Activated CD8-positive, alpha-beta T cell treated with anti-CD3 and anti-CD28 coated beads, Interleukin-2, amount 10 ng/mL, durations not matched to agents 7 days and 5 days (primary cell): ENCODE data around the gene TRAF7. TPM values are rescaled to one million over a fixed set of nuclear protein-coding genes. Genes with fewer than 3 reads are reported as not detected.

Experiments used
- ATAC-seq: fragments of 150-1000 bp; cut with Tn5 transposase; one replicate; pipeline ENCODE4 v1.10.0; 2021; ENCODE audit warnings: moderate library complexity
- CTCF ChIA-PET: fragments of 350-600 bp; sonication (Branson Sonifier 250); formaldehyde crosslinking; loops from one replicate; lab custom pipeline; 2021; ENCODE audit warnings: antibody characterized with exemption; lab: Charles Lee
- POLR2A ChIA-PET: fragments of 350-600 bp; sonication (Branson Sonifier 250); formaldehyde crosslinking; loops from one replicate; lab custom pipeline; 2021; ENCODE audit warnings: antibody characterized with exemption; lab: Charles Lee
- DNase-seq: peaks from one replicate; pipeline ENCODE4 v3.0.0-alpha.2; 2020
- H3K27ac Mint-ChIP-seq: one replicate; pipeline ENCODE4 v1.8.0; 2021; ENCODE audit warnings: mild to moderate bottlenecking, mixed read lengths
- H3K27me3 Mint-ChIP-seq: one replicate; pipeline ENCODE4 v1.8.0; 2021; ENCODE audit warnings: low read depth, mixed read lengths
- H3K36me3 Mint-ChIP-seq: one replicate; pipeline ENCODE4 v1.8.0; 2021; ENCODE audit warnings: low read depth, mixed read lengths
- H3K4me1 Mint-ChIP-seq: one replicate; pipeline ENCODE4 v1.8.0; 2021; ENCODE audit warnings: low read depth, mixed read lengths
- H3K4me3 Mint-ChIP-seq: one replicate; pipeline ENCODE4 v1.8.0; 2021; ENCODE audit warnings: mild to moderate bottlenecking, mixed read lengths
- H3K9me3 Mint-ChIP-seq: one replicate; pipeline ENCODE4 v1.8.0; 2022; ENCODE audit warnings: mixed read lengths; ENCODE audit not compliant: insufficient read depth
- total RNA-seq, 2 experiments: library from RNA; stranded (reverse); gene quantifications; one replicate each; pipeline ENCODE4 v1.2.3, GENCODE V29; 2021

The TRAF7 gene
- total RNA-seq, 2 experiments from 2014 or later, result 56.8 to 59.5 TPM

DNA sequence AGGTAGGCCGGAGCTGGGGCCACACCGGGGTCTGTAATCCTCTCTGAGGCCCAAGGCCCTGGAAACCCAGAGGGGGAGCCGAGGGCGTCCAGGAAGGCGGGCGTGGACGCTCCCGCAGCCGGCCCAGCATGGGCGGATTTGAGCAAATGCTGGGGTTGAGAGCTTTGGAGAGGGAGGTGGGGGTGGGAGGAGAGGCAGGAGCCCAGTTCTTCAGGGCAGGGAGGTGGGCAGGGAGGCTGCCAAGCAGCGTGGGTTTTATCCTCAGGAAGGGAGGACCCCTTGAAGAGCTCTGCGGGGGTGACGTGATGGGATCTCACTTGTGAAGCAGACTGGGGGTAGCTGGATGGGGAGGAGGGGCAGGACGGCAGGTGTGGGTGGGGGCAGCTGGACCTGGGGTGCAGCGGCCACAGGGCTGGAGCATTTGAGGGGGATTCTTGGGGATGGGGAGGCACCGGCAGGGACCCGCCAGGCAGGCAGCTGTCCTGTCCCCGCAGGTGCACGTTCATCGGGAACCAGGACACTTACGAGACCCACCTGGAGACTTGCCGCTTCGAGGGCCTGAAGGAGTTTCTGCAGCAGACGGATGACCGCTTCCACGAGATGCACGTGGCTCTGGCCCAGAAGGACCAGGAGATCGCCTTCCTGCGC, 17.2 kb downstream of the TRAF7 start:
- no peak for DNase-seq
- Mint-ChIP-seq H3K4me1 (no peaks in the 10 kb centered on the region), H3K36me3 (peaks cover 18% of the 10 kb centered on the region), H3K27me3 (no peaks in the 10 kb centered on the region), H3K4me3 (no peak overlapping the region), H3K9me3 (no peaks in the 10 kb centered on the region), H3K27ac (no peak overlapping the region)
- CTCF ChIA-PET, result no interaction called here
- ATAC-seq, result no peak
- POLR2A ChIA-PET, result no interaction called here

DNA sequence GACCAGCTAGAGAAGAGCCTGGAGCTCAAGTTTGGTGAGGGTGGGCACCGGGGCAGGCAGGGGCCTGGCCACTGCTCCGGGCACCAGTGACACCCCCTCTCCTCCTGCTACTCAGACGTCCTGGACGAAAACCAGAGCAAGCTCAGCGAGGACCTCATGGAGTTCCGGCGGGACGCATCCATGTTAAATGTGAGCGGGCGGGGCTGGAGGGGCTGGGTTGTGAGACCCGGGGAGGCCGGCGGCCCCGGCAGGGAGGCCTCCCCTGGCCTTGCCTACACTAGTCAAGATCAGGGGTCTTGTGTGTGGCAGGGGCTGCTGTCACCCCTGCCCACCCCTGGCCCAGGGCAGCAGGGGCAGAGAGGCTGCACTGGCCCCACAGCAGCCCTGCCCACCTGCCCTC, 17.8 kb downstream of the TRAF7 start:
- H3K4me3 Mint-ChIP-seq, result no peak overlapping the region
- H3K27ac Mint-ChIP-seq, result no peak overlapping the region
- H3K27me3 Mint-ChIP-seq, result no peaks in the 10 kb centered on the region
- DNase-seq (no peak), ATAC-seq (no peak)
- H3K4me1 Mint-ChIP-seq, result no peaks in the 10 kb centered on the region
- peaks cover 18% of the 10 kb centered on the region for H3K36me3 Mint-ChIP-seq
- ChIA-PET POLR2A (no interaction called here), CTCF (no interaction called here)
- no peaks in the 10 kb centered on the region for H3K9me3 Mint-ChIP-seq

DNA sequence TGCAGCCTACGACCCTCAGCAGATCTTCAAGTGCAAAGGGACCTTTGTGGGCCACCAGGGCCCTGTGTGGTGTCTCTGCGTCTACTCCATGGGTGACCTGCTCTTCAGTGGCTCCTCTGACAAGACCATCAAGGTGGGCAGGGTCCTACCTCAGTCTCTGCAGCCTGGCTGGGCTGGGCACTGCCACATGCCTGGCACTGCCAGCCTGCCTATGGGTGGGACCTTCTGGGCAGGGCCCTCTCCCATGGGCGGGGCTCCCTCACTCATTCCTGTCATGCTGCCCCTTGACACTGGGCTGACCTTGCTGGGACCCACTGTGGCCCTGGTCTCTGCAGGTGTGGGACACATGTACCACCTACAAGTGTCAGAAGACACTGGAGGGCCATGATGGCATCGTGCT, 18.3 kb downstream of the TRAF7 start:
- DNase-seq, result no peak
- Mint-ChIP-seq H3K36me3 (peaks cover 18% of the 10 kb centered on the region), H3K27me3 (no peaks in the 10 kb centered on the region), H3K9me3 (no peaks in the 10 kb centered on the region), H3K4me3 (no peak overlapping the region), H3K4me1 (no peaks in the 10 kb centered on the region), H3K27ac (no peak overlapping the region)
- CTCF ChIA-PET, result no interaction called here
- no peak for ATAC-seq
- POLR2A ChIA-PET, result no interaction called here

DNA sequence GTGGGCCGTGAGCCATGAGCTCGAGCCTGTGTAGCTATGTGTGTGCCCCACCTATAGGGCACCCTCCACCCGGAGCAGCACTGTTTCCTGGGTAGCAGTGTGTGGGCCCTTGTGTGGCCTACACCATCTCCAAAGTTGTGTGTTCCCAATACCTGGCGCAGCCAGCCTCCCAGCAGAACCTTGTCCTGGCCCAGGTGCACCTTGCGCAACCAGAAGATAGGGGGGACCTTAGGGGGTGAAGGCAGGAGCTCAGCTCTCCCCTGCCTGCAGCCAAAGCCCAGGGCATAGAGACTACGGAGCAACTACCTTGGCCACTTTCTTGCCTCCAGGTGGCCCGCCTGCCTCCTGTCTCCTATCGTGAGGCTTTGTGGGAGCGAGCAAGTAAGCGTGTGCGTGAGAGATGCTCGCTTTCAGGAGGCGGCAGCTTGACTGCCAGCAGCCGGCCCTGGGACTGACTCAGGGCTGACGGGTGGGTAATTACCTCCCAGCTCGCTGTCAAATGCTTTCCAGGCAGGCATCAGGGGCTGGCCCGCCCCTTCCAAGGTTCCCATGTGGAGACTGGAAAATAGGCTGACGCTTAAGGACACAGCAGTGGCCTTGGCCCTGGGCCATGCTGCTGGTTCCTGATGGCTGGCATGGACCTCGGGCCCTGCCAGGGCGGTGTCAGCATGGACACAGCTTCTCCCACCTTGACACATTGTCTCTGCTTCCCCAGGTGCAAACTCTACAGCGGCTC, 19.0 kb downstream of the TRAF7 start:
- H3K27me3 Mint-ChIP-seq, result no peaks in the 10 kb centered on the region
- ATAC-seq (no peak), DNase-seq (no peak)
- CTCF ChIA-PET, result no interaction called here
- H3K4me3 Mint-ChIP-seq, result no peak overlapping the region
- H3K27ac Mint-ChIP-seq, result no peak overlapping the region
- no peaks in the 10 kb centered on the region for H3K4me1 Mint-ChIP-seq
- POLR2A ChIA-PET, result no interaction called here
- H3K9me3 Mint-ChIP-seq, result no peaks in the 10 kb centered on the region
- peaks cover 18% of the 10 kb centered on the region for H3K36me3 Mint-ChIP-seq

DNA sequence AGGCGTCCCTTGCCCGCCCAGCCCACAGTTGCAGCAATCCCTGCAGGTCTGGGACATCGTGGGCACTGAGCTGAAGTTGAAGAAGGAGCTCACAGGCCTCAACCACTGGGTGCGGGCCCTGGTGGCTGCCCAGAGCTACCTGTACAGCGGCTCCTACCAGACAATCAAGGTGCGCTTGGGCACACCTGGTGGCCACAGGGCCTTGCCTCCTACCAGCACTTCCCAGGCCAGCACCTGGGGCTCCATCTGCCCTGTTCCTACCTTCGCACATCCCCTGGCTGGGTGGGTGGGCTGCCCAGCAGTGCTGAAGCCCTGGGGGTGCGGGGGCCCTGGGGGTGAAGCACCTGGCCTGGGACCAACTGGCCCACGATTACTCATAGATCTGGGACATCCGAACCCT, 19.9 kb downstream of the TRAF7 start:
- Mint-ChIP-seq H3K4me1 (no peaks in the 10 kb centered on the region), H3K27ac (no peak overlapping the region), H3K36me3 (peaks cover 18% of the 10 kb centered on the region), H3K4me3 (no peak overlapping the region), H3K9me3 (no peaks in the 10 kb centered on the region), H3K27me3 (no peaks in the 10 kb centered on the region)
- DNase-seq (no peak), ATAC-seq (no peak)
- ChIA-PET CTCF (no interaction called here), POLR2A (no interaction called here)

DNA sequence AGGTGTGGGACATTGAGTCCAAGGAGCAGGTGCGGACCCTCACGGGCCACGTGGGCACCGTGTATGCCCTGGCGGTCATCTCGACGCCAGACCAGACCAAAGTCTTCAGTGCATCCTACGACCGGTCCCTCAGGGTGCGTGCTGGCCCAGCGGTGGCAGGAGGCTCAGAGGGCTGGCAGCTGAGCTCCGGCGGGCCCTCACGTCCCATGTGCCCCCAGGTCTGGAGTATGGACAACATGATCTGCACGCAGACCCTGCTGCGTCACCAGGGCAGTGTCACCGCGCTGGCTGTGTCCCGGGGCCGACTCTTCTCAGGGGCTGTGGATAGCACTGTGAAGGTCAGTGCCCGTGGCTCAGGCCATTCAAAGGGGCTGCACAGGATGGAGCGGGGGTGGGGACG, 20.5 kb downstream of the TRAF7 start:
- ChIA-PET POLR2A (no interaction called here), CTCF (no interaction called here)
- H3K36me3 Mint-ChIP-seq, result peaks cover 18% of the 10 kb centered on the region
- no peaks in the 10 kb centered on the region for H3K9me3 Mint-ChIP-seq
- H3K4me3 Mint-ChIP-seq, result no peak overlapping the region
- no peaks in the 10 kb centered on the region for H3K27me3 Mint-ChIP-seq
- DNase-seq (no peak), ATAC-seq (no peak)
- H3K4me1 Mint-ChIP-seq, result no peaks in the 10 kb centered on the region
- H3K27ac Mint-ChIP-seq, result no peak overlapping the region

DNA sequence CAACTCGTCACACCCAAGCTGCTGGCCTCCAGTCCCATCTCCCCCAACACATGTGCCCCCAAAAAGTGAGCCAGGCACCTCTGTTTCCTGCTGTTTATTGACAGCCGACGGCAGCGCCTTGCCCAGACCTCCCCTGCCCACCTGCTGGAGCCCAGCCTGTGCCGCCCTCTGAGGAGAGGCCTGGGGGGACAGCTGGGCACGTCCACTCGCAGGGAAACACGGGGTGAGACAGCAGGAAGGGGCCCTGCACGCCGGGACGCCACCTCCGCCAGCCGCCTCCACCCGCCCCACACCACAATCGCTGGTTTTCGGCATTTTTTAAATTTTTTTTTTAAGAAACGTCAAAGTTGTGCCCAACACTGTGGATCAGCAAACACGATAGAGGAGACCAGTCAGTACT, 21.5 kb downstream of the TRAF7 start:
- Mint-ChIP-seq H3K27ac (no peak overlapping the region), H3K4me1 (no peaks in the 10 kb centered on the region), H3K27me3 (no peaks in the 10 kb centered on the region), H3K36me3 (peaks cover 18% of the 10 kb centered on the region), H3K9me3 (no peaks in the 10 kb centered on the region), H3K4me3 (no peak overlapping the region)
- CTCF ChIA-PET, result no interaction called here
- POLR2A ChIA-PET, result no interaction called here
- no peak for DNase-seq
- ATAC-seq, result no peak

DNA sequence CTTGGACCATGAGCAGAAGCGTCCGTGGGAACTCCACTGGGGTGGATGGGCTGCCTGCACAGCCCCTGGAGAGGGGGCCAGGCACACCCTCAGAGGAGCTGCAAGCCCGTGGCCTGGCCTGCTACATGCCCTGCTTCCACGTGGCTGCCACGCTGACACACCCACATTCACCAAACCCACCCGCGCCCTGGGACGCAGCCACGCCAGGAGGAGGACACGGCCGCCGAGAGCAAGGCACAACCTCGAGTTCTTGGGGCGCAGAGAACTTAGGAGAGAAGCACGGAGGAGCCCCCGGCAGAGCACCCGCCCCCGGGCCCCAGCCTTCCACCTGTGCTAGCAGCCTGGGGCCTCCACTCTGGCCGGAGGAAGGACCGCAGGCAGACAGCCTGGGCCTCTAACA, 22.0 kb downstream of the TRAF7 start:
- DNase-seq (no peak), ATAC-seq (no peak)
- ChIA-PET CTCF (no interaction called here), POLR2A (no interaction called here)
- no peaks in the 10 kb centered on the region for H3K27me3 Mint-ChIP-seq
- H3K27ac Mint-ChIP-seq, result no peak overlapping the region
- H3K4me3 Mint-ChIP-seq, result no peak overlapping the region
- H3K4me1 Mint-ChIP-seq, result no peaks in the 10 kb centered on the region
- no peaks in the 10 kb centered on the region for H3K9me3 Mint-ChIP-seq
- H3K36me3 Mint-ChIP-seq, result peaks cover 18% of the 10 kb centered on the region

DNA sequence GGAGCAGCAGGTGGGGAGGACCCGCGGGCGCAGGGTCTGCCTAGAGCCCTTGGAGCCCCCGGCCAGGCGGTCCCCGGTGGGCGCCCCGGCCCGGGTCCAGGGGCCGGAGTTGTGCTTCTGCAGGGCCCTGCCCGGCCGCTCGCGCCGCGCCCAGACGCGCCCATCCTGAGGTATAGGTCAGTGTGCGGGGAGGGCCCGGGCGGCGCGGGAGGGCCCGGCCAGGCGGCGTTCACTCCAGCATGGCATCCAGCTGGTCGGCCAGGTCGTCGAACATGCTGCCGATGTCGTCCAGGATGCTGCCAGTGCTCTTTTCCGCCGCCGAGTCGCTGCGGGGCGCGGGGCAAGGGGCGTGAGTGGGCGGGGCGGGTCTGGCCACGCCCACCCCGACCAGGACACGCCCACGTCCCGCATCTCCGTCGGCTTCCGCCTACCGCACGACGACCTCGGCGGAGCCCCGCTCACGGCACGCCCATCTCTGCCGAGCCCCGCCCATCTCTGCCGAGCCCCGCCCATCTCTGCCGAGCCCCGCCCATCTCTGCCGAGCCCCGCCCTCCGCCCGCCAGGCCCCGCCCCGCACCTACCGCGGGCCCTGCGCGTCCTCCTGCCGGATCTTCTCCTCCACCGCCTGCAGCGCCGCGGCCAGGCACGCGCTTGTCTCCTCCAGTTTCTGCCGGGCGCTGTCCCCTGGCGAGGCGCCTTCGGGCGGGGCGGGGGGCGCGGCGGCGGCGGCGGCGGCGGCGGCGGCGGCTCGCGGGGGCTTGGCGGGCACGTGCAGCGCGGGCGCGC, 22.9 kb downstream of the TRAF7 start:
- peaks cover 17% of the 10 kb centered on the region for H3K36me3 Mint-ChIP-seq
- no peaks in the 10 kb centered on the region for H3K27me3 Mint-ChIP-seq
- no peaks in the 10 kb centered on the region for H3K4me1 Mint-ChIP-seq
- ChIA-PET CTCF (no interaction called here), POLR2A (no interaction called here)
- peak; percentile 50 for DNase-seq
- H3K27ac Mint-ChIP-seq, result no peak overlapping the region
- ATAC-seq, result peak; percentile 64
- no peak overlapping the region for H3K4me3 Mint-ChIP-seq
- no peaks in the 10 kb centered on the region for H3K9me3 Mint-ChIP-seq

DNA sequence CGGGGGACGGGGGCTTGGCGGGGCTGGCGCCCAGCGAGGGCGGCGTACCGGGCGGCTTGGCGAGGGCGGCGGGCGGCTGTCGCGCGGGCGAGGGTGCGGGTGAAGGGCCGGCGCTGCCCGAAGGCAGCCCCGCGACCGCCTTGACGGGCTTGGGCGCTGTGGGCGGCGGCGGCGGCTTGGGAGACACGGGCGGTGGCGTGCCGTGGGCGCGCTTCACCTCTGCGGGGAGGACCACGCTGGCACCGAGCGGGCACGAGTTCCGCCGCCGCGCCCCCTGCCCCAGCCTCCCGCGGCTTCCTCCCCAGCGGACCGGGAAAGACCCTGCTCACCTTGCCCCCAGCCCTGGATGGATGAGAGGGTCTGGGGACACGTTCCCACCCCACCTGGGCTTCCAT, 23.5 kb downstream of the TRAF7 start:
- H3K9me3 Mint-ChIP-seq, result no peaks in the 10 kb centered on the region
- H3K4me1 Mint-ChIP-seq, result no peaks in the 10 kb centered on the region
- POLR2A ChIA-PET, result no interaction called here
- H3K4me3 Mint-ChIP-seq, result no peak overlapping the region
- H3K36me3 Mint-ChIP-seq, result peaks cover 13% of the 10 kb centered on the region
- no peak overlapping the region for H3K27ac Mint-ChIP-seq
- ATAC-seq, result no peak
- CTCF ChIA-PET, result no interaction called here
- DNase-seq, result no peak
- no peaks in the 10 kb centered on the region for H3K27me3 Mint-ChIP-seq

DNA sequence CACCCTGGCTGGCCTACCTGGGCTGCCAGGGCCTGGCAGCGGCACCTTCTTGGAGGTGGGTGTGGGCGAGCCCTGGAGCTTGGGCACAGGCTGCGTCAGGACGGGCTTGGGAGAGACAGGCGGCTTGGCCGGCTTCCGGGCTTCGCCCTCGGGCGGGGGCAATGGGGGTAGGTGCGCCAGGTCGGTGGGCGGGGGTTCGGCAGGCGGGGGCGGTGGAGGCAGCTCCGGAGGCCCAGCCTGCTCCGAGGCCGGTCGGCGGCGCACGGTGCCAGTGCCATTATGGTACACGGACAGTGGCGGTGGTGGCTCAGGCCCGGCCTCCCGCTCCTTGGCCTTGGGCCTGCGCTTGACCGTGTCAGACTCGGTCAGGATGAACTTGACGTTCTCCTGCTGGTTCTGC, 24.0 kb downstream of the TRAF7 start:
- POLR2A ChIA-PET, result no interaction called here
- Mint-ChIP-seq H3K27ac (no peak overlapping the region), H3K27me3 (no peaks in the 10 kb centered on the region), H3K9me3 (no peaks in the 10 kb centered on the region), H3K4me3 (no peak overlapping the region), H3K36me3 (peaks cover 10% of the 10 kb centered on the region), H3K4me1 (no peaks in the 10 kb centered on the region)
- CTCF ChIA-PET, result no interaction called here
- DNase-seq (no peak), ATAC-seq (no peak)

DNA sequence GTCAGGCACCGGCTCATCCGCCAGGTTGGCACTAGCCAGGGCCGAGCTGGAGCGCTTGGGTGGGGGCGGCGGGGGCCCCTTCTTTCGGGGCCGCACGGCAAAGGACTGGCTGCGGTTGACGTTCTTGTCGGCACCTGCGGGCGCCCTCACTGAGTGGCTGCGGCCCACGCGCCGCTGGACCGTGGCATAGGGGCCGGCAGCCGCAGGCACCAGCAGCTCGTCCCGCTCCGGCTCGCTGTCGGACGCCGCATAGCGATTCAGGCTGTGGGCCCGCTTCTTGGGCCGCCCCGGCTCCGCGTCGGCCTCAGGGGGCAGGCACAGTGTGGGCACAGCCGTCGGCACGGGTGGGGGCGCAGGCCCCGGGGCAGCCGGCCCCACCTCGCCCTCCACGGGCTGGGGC, 24.9 kb downstream of the TRAF7 start:
- Mint-ChIP-seq H3K4me1 (no peaks in the 10 kb centered on the region), H3K27me3 (no peaks in the 10 kb centered on the region), H3K36me3 (peaks cover 10% of the 10 kb centered on the region), H3K27ac (no peak overlapping the region), H3K9me3 (no peaks in the 10 kb centered on the region), H3K4me3 (no peak overlapping the region)
- ChIA-PET CTCF (no interaction called here), POLR2A (no interaction called here)
- DNase-seq (no peak), ATAC-seq (no peak)
